Measurements from ENCODE around the gene TPI1.

The TPI1 gene

DNA sequence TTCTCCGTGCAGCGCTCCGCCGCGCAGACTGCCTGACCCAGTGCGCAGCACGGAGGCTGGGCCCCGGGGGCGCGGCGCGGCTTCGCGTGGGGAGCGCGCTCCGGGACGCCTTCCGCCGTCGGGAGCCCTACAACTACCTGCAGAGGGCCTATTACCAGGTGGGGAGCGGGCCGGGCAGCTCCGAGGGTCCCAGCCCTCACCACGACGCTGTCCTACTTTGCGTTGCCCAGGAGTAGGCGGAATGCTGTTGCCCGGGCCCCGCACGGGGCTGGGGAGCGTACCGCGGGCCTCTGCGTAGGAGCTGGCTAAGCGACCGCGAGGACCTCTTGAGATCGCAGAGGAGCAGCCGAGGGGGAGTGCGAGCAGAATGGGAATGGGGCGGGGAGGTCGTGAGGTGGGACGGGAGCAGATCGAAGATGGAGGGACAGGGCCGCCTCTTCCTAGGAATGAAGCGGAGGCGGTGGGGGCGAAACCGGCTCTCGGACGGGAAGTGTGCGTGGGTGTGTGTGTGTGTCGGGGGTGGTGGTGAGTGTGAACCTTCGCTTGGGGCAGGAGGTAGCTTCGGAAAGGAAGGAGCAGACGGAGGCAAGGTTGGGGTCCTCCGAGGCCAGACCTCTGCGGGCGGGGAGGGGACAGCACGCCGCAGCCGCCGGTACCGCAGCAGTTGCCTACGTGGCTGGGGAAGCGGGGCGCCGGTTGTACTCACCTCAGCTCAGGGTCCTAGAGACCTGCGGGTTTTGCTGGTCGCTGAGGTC lies 38.4 kb upstream of the TPI1 start:
- DNase-seq (ENCODE audit: low read depth, low spot score): no peak

DNA sequence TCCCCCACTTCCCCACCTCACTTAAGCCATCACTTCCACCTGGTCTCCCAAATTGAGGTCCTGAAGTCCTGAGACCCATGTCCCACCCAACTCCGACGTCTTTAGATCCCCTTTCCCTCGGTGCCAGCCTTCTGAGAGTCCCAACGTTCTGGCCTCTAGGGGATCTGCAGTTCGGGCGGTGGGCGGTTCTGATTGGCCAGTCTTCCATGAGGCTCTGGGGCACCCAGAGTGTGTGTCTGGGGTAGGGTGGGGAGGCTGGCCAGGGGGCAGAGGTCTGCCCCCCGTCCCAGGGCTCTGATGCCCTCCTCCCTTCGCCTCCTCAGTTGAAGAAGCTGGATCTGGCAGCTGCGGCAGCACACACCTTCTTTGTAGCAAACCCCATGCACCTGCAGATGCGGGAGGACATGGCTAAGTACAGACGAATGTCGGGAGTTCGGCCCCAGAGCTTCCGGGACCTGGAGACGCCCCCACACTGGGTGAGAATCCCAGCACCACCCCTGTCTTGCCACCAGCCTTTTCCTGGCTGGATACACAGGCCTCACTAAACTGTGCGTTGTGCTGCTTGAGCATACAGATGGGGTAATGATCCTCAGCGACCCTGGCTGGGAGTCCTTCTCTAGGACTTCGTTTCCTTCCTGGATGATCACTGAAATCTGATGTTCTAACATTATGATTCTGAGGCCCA lies 37.7 kb upstream of the TPI1 start:
- no peak for DNase-seq (ENCODE audit: low read depth, low spot score)

DNA sequence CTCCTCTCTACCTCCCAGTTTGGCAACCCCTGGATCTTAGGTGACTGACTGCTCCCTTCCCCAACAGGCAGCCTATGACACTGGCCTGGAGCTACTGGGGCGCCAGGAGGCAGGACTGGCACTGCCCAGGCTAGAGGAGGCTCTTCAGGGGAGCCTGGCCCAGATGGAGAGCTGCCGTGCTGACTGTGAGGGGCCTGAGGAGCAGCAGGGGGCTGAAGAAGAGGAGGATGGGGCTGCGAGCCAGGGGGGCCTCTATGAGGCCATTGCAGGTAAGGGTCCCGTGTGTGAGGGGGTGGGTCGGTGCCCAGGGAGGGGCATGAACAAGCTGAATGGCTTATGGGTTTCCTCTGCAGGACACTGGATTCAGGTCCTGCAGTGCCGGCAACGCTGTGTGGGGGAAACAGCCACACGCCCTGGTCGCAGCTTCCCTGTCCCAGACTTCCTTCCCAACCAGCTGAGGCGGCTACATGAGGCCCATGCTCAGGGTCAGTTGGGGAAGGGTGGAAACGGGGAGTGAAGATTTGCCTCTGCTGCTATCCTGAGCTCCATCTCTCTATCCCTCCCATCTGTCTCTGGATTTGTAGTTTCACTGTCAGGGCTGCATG lies 36.9 kb upstream of the TPI1 start:
- no peak for DNase-seq (ENCODE audit: low read depth, low spot score)

DNA sequence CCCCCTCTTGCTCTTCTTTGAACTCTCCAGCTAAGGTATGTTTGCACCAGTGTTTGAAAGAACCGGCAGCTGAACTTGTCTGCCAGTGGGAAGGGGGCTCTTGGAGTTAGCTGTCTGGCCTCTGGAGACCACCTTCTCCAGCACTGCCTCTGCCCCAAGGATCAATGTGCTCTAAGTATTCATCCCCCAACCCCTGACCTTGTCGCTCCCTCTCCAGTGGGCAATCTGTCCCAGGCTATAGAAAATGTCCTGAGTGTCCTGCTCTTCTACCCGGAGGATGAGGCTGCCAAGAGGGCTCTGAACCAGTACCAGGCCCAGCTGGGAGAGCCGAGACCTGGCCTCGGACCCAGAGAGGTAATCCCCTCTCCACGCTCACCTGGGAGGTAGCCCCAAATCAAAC lies 36.3 kb upstream of the TPI1 start:
- DNase-seq (ENCODE audit: low read depth, low spot score): no peak

DNA sequence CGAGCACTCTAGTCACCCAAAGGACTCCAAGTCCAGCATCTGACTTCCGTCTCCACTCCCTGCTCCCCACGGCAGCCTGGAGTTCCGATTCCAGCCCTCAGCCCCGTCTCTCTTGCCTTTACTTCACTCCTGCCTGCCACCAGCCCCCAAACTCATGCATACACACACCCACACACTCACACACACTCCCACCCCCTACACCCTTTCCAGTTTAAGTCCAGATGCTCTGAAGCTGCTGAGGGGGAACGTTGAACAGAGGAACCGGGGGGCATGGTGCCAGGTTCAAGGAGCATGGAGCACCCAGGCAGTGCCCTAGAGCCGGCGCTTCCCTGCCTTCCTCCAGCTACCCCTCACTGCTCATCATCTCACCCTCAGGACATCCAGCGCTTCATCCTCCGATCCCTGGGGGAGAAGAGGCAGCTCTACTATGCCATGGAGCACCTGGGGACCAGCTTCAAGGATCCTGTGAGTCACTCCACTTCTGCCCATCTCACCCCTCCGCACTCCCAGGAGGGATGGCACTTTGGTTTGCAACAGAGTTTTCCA lies 35.8 kb upstream of the TPI1 start:
- DNase-seq (ENCODE audit: low read depth, low spot score): no peak

DNA sequence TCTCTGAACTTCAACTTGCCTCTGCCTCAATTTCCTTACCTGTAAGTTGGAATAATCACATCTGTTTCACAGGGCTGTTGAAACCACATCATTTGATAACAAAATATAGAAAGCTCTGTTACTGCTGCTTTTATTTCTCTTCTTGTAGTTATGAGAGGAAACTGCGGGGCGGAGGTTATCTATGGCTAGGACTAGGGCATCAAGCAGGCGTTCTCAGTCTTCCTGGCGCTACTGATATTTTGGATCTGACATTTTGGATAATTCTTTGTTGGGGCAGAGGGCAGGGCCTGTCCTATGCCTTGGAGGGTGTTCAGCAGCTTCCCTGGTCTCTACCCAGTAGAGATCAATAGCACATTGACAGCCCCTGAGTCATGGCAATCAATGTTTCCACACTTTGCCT lies 35.2 kb upstream of the TPI1 start:
- DNase-seq (ENCODE audit: low read depth, low spot score): no peak

DNA sequence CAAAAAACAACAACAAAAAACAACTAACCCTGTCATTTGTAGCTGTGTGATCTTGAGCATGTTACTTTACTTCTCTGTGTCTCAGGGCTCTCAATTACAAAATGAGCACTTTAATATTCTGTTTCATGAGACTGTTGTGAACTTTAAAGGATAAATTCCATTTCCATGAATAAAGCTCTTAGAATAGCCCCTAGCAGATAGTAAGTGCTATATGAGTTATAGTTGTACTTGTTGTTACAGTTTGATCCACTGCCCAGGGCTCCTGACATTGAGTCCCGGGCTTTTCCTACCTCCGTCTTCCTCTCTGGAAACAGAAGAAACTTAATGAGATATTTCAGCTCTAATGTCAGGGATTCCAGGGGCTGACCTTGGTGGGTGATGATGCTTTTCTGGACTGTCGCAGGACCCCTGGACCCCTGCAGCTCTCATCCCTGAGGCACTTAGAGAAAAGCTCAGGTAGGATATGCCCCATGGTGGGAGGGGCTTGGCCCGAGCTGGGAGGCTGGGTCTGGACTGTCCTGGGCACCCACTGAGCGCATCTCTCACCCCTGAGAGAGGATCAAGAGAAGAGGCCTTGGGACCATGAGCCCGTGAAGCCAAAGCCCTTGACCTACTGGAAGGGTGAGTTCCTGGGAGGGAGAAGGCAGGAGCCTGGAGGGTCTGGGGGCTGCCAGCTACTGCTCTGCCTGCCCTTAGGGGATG lies 34.0 kb upstream of the TPI1 start:
- no peak for DNase-seq (ENCODE audit: low read depth, low spot score)

DNA sequence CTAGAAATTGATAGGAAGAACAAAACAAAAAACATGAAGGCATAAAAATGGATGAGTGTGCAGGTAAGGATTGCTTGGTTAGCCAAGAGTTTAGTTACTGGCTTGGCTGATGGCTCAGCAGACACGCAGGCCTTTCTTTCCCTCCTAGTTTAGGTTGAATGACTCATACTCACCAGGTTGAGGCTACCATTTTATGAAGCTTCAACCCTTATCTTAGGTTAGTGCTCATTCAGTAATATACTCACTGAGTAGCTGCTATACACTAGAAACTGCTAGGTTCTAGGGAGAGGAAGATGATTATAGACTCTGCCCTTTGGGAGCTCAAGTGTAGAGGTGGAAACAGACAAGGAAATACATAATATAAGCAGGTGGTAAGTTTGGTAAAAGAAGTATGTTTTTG lies 33.1 kb upstream of the TPI1 start:
- no peak for DNase-seq (ENCODE audit: low read depth, low spot score)

DNA sequence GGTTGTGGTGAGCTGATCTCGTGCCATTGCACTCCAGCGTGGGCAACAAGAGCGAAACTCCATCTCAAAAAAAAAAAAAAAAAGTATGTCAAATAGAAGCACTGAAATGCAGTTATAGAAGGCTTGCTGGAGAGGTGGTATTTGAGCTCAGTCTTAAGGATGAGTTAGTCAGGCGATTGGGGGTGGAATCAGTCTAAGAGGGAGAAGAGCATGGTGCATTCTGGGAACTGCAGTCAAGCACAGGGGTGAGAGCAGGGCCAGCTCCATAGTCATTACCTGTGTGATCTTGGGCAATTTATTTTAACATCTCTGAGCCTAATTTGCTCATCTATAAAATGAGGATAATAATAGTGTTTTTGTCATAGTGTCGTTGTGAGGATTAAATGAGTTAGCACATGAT lies 32.5 kb upstream of the TPI1 start:
- no peak for DNase-seq (ENCODE audit: low read depth, low spot score)

DNA sequence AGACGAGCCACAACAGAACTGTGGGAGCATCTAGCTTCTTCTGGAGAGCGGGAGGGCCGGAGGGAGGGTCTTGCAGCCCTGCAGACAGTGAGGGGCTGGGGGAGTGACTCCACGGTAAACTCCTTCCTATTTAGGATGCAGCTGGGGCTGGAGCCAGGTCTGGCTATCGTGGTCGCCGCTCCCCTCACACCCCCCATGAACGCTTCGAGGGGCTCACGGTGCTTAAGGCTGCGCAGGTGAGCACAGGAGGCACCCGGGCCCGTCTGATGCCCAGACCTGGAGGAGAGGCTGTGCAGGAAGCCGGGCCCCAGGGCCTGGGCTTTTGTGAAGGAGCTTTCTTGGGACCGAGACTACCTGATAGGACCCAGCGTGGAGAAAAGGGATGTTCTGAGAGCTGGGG lies 30.5 kb upstream of the TPI1 start:
- no peak for DNase-seq (ENCODE audit: low read depth, low spot score)

DNA sequence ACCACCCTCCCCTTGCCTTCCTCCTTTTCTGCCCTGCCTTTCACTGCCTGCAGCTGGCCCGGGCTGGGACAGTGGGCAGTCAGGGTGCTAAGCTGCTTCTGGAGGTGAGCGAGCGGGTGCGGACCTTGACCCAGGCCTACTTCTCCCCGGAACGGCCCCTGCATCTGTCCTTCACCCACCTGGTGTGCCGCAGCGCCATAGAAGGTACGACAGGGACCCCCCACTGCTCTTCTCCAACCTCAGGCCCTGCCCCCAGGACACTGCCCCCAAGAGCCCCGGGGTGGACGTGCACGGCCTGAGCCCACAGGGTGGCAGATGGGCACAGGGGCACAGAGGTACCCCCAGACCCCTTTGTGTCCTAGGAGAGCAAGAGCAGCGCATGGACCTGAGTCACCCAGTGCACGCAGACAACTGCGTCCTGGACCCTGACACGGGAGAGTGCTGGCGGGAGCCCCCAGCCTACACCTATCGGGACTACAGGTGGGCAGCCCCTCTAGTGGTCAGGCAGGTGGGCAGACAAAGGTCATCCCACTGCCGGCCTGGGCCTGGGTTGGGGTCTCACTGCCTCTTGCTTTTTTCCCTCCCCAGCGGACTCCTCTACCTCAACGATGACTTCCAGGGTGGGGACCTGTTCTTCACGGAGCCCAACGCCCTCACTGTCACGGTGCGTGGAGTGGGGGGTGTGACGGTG lies 29.8 kb upstream of the TPI1 start:
- DNase-seq (ENCODE audit: low read depth, low spot score): no peak

DNA sequence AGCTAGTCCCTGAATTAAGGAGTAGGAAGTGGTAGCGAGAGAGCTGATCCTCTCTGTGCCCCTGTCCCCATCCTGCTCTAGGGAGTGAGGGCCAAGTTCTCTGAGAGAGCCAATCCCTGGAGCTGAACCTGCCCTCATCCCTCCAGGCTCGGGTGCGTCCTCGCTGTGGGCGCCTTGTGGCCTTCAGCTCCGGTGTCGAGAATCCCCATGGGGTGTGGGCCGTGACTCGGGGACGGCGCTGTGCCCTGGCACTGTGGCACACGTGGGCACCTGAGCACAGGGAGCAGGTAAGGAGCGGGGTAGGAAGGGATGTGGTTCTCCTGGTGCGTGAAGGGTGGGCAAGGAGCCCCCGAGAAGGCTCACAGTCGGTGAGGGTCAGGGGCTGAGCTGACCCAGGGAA lies 28.5 kb upstream of the TPI1 start:
- no peak for DNase-seq (ENCODE audit: low read depth, low spot score)

DNA sequence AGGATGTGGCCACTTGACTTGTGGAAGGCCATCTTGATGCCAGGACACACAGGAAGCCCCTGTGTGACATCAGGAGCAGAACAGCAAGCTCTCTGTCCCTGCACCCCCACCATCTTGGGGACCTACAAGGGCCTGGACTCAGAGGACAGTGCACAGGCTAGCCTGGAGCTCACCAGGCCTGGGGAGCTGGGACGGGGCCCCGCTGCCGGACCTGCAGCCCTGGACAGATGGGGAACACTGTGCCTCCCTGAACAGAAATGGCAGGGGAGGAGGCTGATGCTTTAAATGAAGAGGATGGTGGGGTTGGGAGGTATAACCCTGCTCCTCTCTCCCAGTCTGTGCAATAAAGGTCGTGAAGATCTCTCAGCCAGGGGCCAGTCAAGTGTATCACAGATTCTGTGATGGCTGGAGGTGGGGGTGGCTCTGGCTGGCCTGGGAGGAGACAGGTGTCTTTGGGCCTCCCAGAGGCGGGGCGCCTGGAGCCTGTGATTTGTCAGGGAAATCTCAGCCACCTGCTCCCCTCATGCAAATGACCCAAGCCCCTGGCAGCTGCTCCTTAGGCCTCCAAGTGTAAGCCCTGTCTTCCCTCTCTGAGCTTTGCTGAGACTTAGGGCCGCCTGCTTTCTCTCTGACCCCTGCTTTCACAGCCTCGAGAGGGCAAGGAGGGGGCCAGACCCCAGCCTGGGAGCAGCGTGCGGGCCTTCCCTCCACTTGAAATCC lies 27.7 kb upstream of the TPI1 start:
- DNase-seq (ENCODE audit: low read depth, low spot score): no peak

DNA sequence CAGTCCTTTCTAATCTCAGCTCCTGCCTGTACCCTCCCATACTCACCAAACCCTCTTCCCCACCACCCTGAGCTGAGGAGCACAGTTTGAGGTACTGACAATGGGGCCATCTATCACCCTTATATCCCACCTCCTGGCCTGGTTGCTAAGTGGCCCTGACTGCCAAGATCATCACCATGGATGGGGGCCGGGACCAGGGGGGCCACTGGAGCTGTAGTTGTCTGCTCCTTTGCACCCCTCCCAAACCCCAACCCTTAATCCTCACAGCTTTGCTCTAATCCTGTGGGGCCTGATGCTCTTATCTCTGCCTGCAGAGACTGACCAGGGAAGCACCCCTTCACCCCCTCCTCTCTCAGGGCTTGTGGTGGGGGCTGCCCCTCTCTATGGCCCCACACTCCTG lies 27.0 kb upstream of the TPI1 start:
- no peak for DNase-seq (ENCODE audit: low read depth, low spot score)

DNA sequence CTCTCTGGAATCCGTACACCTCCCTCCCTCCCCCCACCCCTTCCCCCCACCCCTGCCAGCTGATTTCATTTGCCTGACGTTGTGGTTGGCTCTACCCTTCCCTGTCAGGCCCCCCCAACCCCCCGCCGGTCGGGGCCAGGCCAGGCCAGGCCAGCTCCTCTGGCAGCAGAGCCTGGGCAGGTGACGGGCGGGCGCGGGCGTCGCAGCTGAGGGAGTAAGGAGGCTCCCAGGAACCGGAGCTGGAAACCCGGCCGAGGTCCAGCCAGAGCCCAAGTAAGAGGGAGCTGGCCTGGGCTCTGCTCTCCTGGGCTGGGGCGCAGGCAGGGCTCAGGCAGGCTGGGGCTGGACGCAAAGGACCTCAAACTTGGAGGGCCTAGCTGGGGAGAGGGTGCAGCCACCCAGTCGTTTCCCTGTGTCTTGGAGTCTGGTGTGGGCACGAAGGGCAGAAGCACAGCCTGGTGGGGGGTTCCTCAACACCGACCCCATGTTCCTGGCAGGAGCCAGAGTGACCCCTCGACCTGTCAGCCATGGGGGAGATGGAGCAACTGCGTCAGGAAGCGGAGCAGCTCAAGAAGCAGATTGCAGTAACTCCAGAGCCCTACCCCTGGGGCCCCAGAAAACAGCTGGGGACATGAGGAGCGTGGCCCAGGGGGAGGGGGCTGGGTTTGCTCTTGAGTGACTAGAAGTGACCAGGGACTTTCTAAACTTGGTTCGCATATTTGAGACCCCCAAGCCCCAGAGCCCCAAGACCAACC lies 26.4 kb upstream of the TPI1 start, which contains the start of gene GNB3:
Gene GNB3, plus strand, starts transcription at position 165 of the 755 bp plus-strand sequence. Its CDS starts 363 bp downstream, at position 528.
- no peak for DNase-seq (ENCODE audit: low read depth, low spot score)

DNA sequence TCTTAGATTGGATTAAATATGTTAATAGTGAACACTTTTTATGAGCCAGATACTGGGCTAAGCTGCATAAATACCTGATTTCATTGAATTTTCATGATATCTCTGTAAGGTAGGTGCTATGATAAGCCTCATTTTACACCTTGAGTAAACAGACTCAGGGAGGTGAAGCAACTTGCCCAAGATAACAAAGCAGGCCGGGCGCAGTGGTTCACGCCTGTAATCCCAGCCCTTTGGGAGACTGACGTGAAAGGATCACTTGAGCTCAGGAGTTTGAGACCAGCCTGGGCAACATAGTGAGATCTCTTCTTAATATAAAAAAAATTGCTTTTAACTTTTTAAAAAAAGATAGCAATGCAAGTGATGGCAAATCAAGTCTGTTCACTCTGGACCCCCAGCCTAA lies 25.3 kb upstream of the TPI1 start:
- DNase-seq (ENCODE audit: low read depth, low spot score): no peak

DNA sequence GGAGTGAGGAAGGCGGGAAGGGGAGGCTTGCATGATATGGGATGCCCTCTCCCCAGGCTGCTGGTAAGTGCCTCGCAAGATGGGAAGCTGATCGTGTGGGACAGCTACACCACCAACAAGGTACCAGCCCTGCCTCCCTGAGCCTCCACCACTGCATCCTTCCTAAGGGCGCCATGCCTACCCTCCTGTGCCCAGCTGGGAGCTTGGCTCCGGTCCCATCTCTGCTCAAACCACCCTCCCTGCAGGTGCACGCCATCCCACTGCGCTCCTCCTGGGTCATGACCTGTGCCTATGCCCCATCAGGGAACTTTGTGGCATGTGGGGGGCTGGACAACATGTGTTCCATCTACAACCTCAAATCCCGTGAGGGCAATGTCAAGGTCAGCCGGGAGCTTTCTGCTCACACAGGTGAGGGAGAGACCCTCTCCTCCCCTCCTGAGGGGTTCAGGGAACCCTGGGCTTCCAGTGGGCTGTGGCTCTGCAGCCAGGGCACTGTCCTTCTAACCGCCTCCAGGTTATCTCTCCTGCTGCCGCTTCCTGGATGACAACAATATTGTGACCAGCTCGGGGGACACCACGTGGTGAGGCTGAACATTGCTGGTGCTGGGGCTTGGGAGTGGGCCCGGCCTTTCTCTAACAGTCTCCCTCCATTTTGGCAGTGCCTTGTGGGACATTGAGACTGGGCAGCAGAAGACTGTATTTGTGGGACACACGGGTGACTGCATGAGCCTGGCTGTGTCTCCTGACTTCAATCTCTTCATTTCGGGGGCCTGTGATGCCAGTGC lies 24.0 kb upstream of the TPI1 start:
- DNase-seq (ENCODE audit: low read depth, low spot score): no peak

DNA sequence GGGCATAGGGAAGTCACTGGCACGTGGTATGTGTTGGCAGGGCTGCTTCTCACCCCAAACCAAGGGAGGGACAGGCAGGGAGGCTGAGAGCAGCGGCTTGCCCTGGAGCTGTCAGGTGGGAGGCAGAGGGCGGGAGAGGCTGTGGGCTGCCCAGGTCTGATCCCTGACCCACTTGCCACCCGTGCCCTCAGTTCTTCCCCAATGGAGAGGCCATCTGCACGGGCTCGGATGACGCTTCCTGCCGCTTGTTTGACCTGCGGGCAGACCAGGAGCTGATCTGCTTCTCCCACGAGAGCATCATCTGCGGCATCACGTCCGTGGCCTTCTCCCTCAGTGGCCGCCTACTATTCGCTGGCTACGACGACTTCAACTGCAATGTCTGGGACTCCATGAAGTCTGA lies 21.9 kb upstream of the TPI1 start:
- DNase-seq (ENCODE audit: low read depth, low spot score): no peak

DNA sequence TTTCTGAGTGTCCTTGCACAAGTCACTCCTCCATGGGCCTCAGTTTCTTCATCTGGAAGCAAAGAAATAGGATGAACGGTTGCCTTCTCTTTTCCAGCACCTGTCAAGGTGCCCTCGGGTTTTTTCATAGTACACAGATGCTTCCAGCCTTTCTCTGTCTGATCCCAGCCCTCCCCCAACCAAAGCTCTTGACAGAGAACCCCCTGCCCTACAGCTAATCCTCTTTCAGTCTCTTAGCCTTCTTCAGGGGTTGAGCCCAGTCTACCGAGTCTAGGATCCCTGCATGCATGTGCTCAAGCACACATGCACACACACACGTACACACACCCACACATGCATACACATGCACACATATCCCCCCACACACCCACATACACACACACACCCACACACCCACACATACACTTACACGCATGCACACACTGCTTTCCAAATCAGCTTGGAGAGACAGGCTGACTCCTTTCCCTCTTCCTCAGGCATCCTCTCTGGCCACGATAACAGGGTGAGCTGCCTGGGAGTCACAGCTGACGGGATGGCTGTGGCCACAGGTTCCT lies 20.9 kb upstream of the TPI1 start:
- DNase-seq (ENCODE audit: low read depth, low spot score): no peak
